Spinal cord (tissue), 10 donors: ENCODE data around the gene CHAC2. TPM values are rescaled to one million over a fixed set of nuclear protein-coding genes. Genes with fewer than 3 reads are reported as not detected.
A peak's percentile ranks its signal among the peaks of the same experiment; 100 is the strongest.

Experiments used
- DNase-seq, 6 donors: peaks; one replicate each; pipeline versions ENCODE4 v3.0.0 to v3.0.0-alpha.2; 2013 to 2015; ENCODE audit warnings: low spot score in 6 of 6, low read depth in 4 of 6
- H3K27ac ChIP-seq: one replicate; pipeline ENCODE4 v1.5.1; 2013; ENCODE audit warnings: low read depth, low read length, control low read depth
- H3K27me3 ChIP-seq: one replicate; pipeline ENCODE4 v1.6.1; 2013; ENCODE audit warnings: low read length; ENCODE audit not compliant: control insufficient read depth, insufficient read depth
- H3K36me3 ChIP-seq: one replicate; pipeline ENCODE4 v1.6.1; 2013; ENCODE audit warnings: low read length; ENCODE audit not compliant: control insufficient read depth, insufficient read depth
- H3K4me1 ChIP-seq: one replicate; pipeline ENCODE4 v1.6.1; 2013; ENCODE audit warnings: low read length; ENCODE audit not compliant: control insufficient read depth, insufficient read depth
- H3K4me3 ChIP-seq: one replicate; pipeline ENCODE4 v1.5.1; 2013; ENCODE audit warnings: low read depth, low read length, control low read depth
- H3K9me3 ChIP-seq: one replicate; pipeline ENCODE4 v1.6.1; 2013; ENCODE audit warnings: low read length; ENCODE audit not compliant: control insufficient read depth, insufficient read depth
- WGBS: methylation state at CpG from one replicate; pipeline ENCODE4 v1.1.5; 2013; ENCODE audit warnings: missing lambda C conversion rate; ENCODE audit not compliant: insufficient coverage; 5-methylcytosine and 5-hydroxymethylcytosine counted together
- polyA plus RNA-seq, 2 donors: library from polyadenylated mRNA; unstranded; fragments of 120-200 nt; gene quantifications; one replicate each; pipeline ENCODE4 v1.2.1, GENCODE V29; 2013; ENCODE audit not compliant: insufficient read length in 2 of 2
- total RNA-seq, 2 donors: library from RNA; depleted of rRNA in 1 of 2; stranded (reverse); fragments of 120-200 nt in 1 of 2; fragments of >200 nt in 1 of 2; gene quantifications; one replicate each; pipeline versions ENCODE4 v1.2.3 to v1.2.4, GENCODE V29; 2013 to 2014
- donor health status: healthy.

The CHAC2 gene
- total and polyA plus RNA-seq, 4 donors, result 2.2 to 9.4 (median 6.8) TPM

GRCh38 chr2:53786705-53787613 lies 19.4 kb downstream of the CHAC2 start, which contains the start of the genes ASB3 and ERLEC1:
ASB3 (minus strand) TSS chr2:53786953; CDS start chr2:53765572, 21,381 bp downstream.
ERLEC1 (plus strand) TSS chr2:53787044; CDS start chr2:53787211, 167 bp downstream.
- H3K27ac ChIP-seq, result peak within 1 kb of the TSS; percentile 94
- under 1% methylated on average over 65 of the region's 77 CpGs for WGBS
- H3K27me3 ChIP-seq, result no peaks in the 10 kb centered on the region
- peaks cover 4% of the 10 kb centered on the region for H3K36me3 ChIP-seq
- H3K9me3 ChIP-seq, result no peaks in the 10 kb centered on the region
- peak within 1 kb of the TSS; percentile 92 for H3K4me3 ChIP-seq
- peaks cover 11% of the 10 kb centered on the region for H3K4me1 ChIP-seq
- peak; percentile 79 to 98 (median 89) for DNase-seq

DNA sequence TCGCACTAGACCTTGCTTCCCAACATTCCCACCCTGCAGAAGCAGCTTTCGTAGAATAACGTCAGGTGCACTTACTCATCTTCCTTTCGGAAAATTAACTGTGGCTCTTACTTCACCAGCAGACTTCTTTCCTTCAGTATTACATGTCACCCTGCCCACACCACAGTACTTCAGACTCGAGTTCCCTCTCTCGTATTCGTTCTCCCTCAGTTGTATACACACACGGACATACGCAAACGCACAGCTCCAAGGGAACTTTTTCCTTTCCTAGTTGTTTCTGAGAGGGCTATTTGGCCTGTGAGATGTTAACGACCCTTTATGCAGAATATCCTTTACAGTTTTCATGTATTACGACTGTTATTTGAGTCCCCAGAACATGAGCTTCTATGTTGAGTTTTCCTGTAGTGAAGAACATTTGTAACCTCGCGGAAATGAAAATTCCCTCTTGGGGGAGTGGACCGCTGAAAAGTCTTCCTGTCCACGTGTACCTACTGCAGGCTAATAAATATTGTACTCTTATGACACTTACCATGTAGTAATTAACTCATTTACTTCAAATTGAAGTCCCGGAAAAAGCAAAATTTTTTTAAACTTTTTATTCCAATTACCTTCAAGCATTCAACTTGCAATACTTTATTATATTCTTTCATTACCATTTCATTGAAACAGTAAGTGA lies 20.1 kb downstream of the CHAC2 start:
- Histone ChIP-seq H3K4me3 (peak overlapping the region; percentile 92), H3K27me3 (no peaks in the 10 kb centered on the region), H3K27ac (peak overlapping the region; percentile 94), H3K9me3 (no peaks in the 10 kb centered on the region), H3K36me3 (peaks cover under 1% of the 10 kb centered on the region), H3K4me1 (peaks cover 11% of the 10 kb centered on the region)
- 1% methylated on average over 7 of the region's 17 CpGs for WGBS
- DNase-seq, result no peak

GRCh38 chr2:53793261-53793660 lies 25.7 kb downstream of the CHAC2 start:
- H3K36me3 ChIP-seq, result peaks cover 13% of the 10 kb centered on the region
- no peaks in the 10 kb centered on the region for H3K27me3 ChIP-seq
- no peak overlapping the region for H3K4me3 ChIP-seq
- H3K4me1 ChIP-seq, result peaks cover 3% of the 10 kb centered on the region
- no peak overlapping the region for H3K27ac ChIP-seq
- no peak for DNase-seq
- no CpG with 5 or more reads among the region's 3 CpGs for WGBS
- no peaks in the 10 kb centered on the region for H3K9me3 ChIP-seq

DNA sequence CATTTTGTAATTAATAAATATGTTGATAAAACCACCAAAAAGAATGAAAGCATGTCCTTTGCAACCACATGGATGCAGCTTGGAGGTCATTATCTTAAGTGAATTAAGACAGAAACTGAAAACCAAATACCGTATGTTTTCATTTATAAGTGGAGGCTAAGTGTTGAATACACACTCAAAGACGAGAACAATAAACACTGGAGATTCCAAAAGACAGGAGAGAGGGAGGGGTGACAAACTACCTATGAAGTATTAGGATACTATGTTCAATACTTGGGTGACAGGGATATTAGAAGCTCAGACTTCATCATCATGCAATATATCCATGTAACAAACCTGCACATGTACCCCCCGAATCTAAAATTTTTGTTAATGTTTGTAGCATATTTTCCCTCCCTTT lies 26.2 kb downstream of the CHAC2 start:
- no peak for DNase-seq
- Histone ChIP-seq H3K4me1 (no peaks in the 10 kb centered on the region), H3K27me3 (no peaks in the 10 kb centered on the region), H3K36me3 (peaks cover 15% of the 10 kb centered on the region), H3K27ac (no peak overlapping the region), H3K4me3 (no peak overlapping the region), H3K9me3 (no peaks in the 10 kb centered on the region)
- WGBS, result no CpG with 5 or more reads among the region's 3 CpGs

- Histone ChIP-seq H3K27ac (no peak overlapping the region), H3K36me3 (peaks cover 28% of the 10 kb centered on the region), H3K4me1 (no peaks in the 10 kb centered on the region), H3K4me3 (no peak overlapping the region), H3K27me3 (no peaks in the 10 kb centered on the region), H3K9me3 (no peaks in the 10 kb centered on the region)
- DNase-seq, result no peak
Measured at GRCh38 chr2:53801547-53801946, 33.9 kb downstream of the CHAC2 start.

- Histone ChIP-seq H3K27ac (no peak overlapping the region), H3K4me3 (no peak overlapping the region), H3K27me3 (no peaks in the 10 kb centered on the region), H3K36me3 (peaks cover 28% of the 10 kb centered on the region), H3K4me1 (no peaks in the 10 kb centered on the region), H3K9me3 (no peaks in the 10 kb centered on the region)
- no peak for DNase-seq
- WGBS, result 84% methylated on average over 6 of the region's 7 CpGs
Measured at GRCh38 chr2:53802617-53803151, 35.1 kb downstream of the CHAC2 start.

GRCh38 chr2:53811601-53812000 lies 44.0 kb downstream of the CHAC2 start:
- WGBS, result no CpG with 5 or more reads among the region's 3 CpGs
- H3K36me3 ChIP-seq, result peaks cover 31% of the 10 kb centered on the region
- no peak overlapping the region for H3K27ac ChIP-seq

GRCh38 chr2:53813151-53813550 lies 45.5 kb downstream of the CHAC2 start:
- H3K36me3 ChIP-seq, result peaks cover 26% of the 10 kb centered on the region
- DNase-seq, result no peak
- H3K9me3 ChIP-seq, result no peaks in the 10 kb centered on the region
- H3K4me3 ChIP-seq, result no peak overlapping the region
- no peaks in the 10 kb centered on the region for H3K4me1 ChIP-seq
- H3K27ac ChIP-seq, result no peak overlapping the region
- H3K27me3 ChIP-seq, result no peaks in the 10 kb centered on the region

More at GRCh38 chr2:53811601-53812000, 44.0 kb downstream of the CHAC2 start:
- Histone ChIP-seq H3K9me3 (no peaks in the 10 kb centered on the region), H3K27me3 (no peaks in the 10 kb centered on the region), H3K4me3 (no peak overlapping the region), H3K4me1 (no peaks in the 10 kb centered on the region)
- no peak for DNase-seq

DNA sequence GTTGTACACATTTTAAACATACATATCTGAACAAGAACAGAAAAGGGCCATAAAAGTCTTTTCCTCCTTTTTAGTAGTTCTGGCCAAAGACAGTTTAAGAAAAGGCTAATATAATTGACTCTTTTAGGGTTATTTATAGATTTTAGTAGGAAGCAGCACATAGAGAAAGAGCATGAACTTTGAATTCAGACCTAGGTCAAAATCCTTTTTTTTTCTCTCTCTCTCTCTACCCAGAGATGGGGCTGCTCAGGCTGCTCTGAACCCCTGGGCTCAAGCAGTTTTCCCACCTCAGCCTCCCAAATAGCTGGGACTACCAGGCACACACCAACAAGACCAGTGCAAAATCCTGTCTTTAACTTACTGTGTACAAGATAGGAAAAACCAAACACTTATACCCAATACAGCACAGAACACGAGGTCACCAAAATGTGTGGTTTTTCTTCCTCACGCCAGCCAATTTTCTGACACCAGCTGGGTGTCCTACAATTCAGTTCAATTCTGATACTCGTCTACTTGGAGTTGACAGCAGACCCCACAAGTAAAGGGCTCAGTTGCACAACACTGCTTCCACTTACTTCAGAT lies 51.3 kb downstream of the CHAC2 start:
- no peaks in the 10 kb centered on the region for H3K27me3 ChIP-seq
- peaks cover 14% of the 10 kb centered on the region for H3K36me3 ChIP-seq
- H3K27ac ChIP-seq, result no peak overlapping the region
- DNase-seq, result no peak
- no peaks in the 10 kb centered on the region for H3K9me3 ChIP-seq
- 86% methylated on average over 3 of the region's 3 CpGs for WGBS
- H3K4me1 ChIP-seq, result no peaks in the 10 kb centered on the region
- no peak overlapping the region for H3K4me3 ChIP-seq
